ENCODE measurements around the gene FST. TPM values are rescaled to one million over a fixed set of nuclear protein-coding genes. Genes with fewer than 3 reads are reported as not detected.

FST gene
- polyA plus RNA-seq, 1 donor from 2014 or later: 1.3 TPM

DNA sequence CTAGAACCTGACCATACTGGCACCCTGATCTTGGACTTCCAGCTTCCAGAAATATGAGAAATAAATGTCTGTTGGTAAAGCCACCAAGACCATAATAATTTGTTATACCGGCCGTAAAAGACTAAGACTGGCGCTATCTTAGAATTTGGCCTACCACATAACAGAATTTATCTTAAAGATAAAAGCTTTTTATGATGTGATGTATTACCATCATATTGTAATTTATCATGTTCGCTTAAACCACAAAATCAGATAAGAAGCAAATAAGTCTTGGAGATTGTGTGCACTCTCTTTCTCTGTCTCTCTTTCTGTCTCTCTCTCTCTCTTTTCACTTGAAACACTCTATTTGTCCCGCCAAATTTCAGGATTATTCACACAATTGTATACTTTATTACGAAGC lies 35.6 kb downstream of the FST start:
- no peaks in the 10 kb centered on the region for H3K9me3 ChIP-seq (ENCODE audit: low read length)
- no peak overlapping the region for H2AFZ ChIP-seq (ENCODE audit: low read depth, low read length)
- no peak overlapping the region for H3K4me2 ChIP-seq (ENCODE audit: low read length)
- no peak overlapping the region for H3K27ac ChIP-seq (ENCODE audit: low read length)
- H3K4me3 ChIP-seq (ENCODE audit: low read length): no peak overlapping the region
- H3K36me3 ChIP-seq (ENCODE audit: insufficient read depth, low read length): no peaks in the 10 kb centered on the region
- no peaks in the 10 kb centered on the region for H3K79me2 ChIP-seq (replicated peaks; ENCODE audit: insufficient read depth, low read length)
- H3K27me3 ChIP-seq (ENCODE audit: insufficient read depth, low read depth, low read length): no peaks in the 10 kb centered on the region
- H3K9me2 ChIP-seq (ENCODE audit: insufficient read depth, low read length): no peaks in the 10 kb centered on the region
- no peak for TF ChIP-seq MXI1 (conservative IDR thresholded peaks at IDR 0.05; ENCODE audit: poor library complexity, severe bottlenecking)
- TF ChIP-seq POLR2AphosphoS5 (IDR thresholded peaks at IDR 0.05): no peak
- no peak for TF ChIP-seq SMC3 (conservative IDR thresholded peaks at IDR 0.05; ENCODE audit: poor library complexity)
- TF ChIP-seq, protein P1, sequence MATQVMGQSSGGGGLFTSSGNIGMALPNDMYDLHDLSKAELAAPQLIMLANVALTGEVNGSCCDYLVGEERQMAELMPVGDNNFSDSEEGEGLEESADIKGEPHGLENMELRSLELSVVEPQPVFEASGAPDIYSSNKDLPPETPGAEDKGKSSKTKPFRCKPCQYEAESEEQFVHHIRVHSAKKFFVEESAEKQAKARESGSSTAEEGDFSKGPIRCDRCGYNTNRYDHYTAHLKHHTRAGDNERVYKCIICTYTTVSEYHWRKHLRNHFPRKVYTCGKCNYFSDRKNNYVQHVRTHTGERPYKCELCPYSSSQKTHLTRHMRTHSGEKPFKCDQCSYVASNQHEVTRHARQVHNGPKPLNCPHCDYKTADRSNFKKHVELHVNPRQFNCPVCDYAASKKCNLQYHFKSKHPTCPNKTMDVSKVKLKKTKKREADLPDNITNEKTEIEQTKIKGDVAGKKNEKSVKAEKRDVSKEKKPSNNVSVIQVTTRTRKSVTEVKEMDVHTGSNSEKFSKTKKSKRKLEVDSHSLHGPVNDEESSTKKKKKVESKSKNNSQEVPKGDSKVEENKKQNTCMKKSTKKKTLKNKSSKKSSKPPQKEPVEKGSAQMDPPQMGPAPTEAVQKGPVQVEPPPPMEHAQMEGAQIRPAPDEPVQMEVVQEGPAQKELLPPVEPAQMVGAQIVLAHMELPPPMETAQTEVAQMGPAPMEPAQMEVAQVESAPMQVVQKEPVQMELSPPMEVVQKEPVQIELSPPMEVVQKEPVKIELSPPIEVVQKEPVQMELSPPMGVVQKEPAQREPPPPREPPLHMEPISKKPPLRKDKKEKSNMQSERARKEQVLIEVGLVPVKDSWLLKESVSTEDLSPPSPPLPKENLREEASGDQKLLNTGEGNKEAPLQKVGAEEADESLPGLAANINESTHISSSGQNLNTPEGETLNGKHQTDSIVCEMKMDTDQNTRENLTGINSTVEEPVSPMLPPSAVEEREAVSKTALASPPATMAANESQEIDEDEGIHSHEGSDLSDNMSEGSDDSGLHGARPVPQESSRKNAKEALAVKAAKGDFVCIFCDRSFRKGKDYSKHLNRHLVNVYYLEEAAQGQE (IDR thresholded peaks at IDR 0.05; ENCODE audit: borderline replicate concordance): no peak
- TF ChIP-seq RAD21 (conservative IDR thresholded peaks at IDR 0.05): no peak
- no peak for TF ChIP-seq EP300 (conservative IDR thresholded peaks at IDR 0.05; ENCODE audit: poor library complexity, severe bottlenecking)
- TF ChIP-seq, protein P2, sequence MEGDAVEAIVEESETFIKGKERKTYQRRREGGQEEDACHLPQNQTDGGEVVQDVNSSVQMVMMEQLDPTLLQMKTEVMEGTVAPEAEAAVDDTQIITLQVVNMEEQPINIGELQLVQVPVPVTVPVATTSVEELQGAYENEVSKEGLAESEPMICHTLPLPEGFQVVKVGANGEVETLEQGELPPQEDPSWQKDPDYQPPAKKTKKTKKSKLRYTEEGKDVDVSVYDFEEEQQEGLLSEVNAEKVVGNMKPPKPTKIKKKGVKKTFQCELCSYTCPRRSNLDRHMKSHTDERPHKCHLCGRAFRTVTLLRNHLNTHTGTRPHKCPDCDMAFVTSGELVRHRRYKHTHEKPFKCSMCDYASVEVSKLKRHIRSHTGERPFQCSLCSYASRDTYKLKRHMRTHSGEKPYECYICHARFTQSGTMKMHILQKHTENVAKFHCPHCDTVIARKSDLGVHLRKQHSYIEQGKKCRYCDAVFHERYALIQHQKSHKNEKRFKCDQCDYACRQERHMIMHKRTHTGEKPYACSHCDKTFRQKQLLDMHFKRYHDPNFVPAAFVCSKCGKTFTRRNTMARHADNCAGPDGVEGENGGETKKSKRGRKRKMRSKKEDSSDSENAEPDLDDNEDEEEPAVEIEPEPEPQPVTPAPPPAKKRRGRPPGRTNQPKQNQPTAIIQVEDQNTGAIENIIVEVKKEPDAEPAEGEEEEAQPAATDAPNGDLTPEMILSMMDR (IDR thresholded peaks at IDR 0.05; ENCODE audit: poor library complexity, severe bottlenecking): no peak
- TF ChIP-seq TAF1 (IDR thresholded peaks at IDR 0.05; ENCODE audit: low read depth): no peak
- TF ChIP-seq EZH2 (IDR thresholded peaks at IDR 0.05; ENCODE audit: borderline replicate concordance, insufficient read depth, low read length, poor library complexity, severe bottlenecking): no peak
- H3K9ac ChIP-seq (ENCODE audit: low read length): no peak overlapping the region
- H4K20me1 ChIP-seq (ENCODE audit: insufficient read depth): no peaks in the 10 kb centered on the region
- H3F3A ChIP-seq (ENCODE audit: insufficient read depth, low read length, poor library complexity, severe bottlenecking): no peaks in the 10 kb centered on the region

DNA sequence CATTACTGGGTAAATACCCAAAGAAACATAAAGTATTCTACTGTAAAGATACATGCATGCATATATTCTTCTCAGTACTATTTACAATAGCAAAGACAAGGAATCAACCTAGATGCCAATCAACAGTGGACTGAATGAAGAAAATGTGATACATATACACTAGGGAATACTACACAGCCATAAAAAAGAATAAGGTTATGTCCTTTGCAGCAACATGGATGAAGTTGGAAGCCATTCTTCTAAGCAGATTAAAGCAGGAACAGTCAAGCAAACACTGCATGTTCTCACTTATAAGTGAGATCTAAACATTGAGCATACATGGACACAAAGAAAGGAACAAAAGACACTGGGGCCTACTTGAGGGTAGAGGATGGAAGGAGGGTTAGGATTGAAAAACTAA lies 40.4 kb downstream of the FST start:
- Histone ChIP-seq H3K9ac (ENCODE audit: low read length) (no peak overlapping the region), H3K9me2 (ENCODE audit: insufficient read depth, low read length) (no peaks in the 10 kb centered on the region), H4K20me1 (ENCODE audit: insufficient read depth) (no peaks in the 10 kb centered on the region), H3K4me2 (ENCODE audit: low read length) (no peak overlapping the region), H3K27ac (ENCODE audit: low read length) (no peak overlapping the region), H3K79me2 (replicated peaks; ENCODE audit: insufficient read depth, low read length) (no peaks in the 10 kb centered on the region), H2AFZ (ENCODE audit: low read depth, low read length) (no peak overlapping the region), H3F3A (ENCODE audit: insufficient read depth, low read length, poor library complexity, severe bottlenecking) (no peaks in the 10 kb centered on the region), H3K9me3 (ENCODE audit: low read length) (no peaks in the 10 kb centered on the region), H3K4me3 (ENCODE audit: low read length) (no peak overlapping the region), H3K27me3 (ENCODE audit: insufficient read depth, low read depth, low read length) (no peaks in the 10 kb centered on the region), H3K36me3 (ENCODE audit: insufficient read depth, low read length) (no peaks in the 10 kb centered on the region)
- TF ChIP-seq MXI1 (conservative IDR thresholded peaks at IDR 0.05; ENCODE audit: poor library complexity, severe bottlenecking): no peak
- no peak for TF ChIP-seq POLR2AphosphoS5 (IDR thresholded peaks at IDR 0.05)
- TF ChIP-seq RAD21 (conservative IDR thresholded peaks at IDR 0.05): no peak
- TF ChIP-seq EP300 (conservative IDR thresholded peaks at IDR 0.05; ENCODE audit: poor library complexity, severe bottlenecking): no peak
- TF ChIP-seq TAF1 (IDR thresholded peaks at IDR 0.05; ENCODE audit: low read depth): no peak
- TF ChIP-seq SMC3 (conservative IDR thresholded peaks at IDR 0.05; ENCODE audit: poor library complexity): no peak

Other genes with a start within 250 kb of the FST start
- gene NDUFS4, start 80.0 kb downstream of the FST start, polyA plus RNA-seq: 229 and 275 TPM in 2 replicates

All from neural cell (in vitro differentiated cells).